D721Med (cell line): ENCODE measurements around the gene LRP3.

Source experiments
- DNase-seq: peaks from one replicate; pipeline ENCODE4 v3.0.0; 2011; ENCODE audit warnings: low spot score; ENCODE audit not compliant: insufficient read length
- FAIRE-seq: peaks from 2 replicates; lab custom pipeline; 2011; peaks lifted over from hg19 to GRCh38; lab: Jason Lieb, UNC
- CTCF ChIP-seq: IDR thresholded peaks from 2 replicates; pipeline ENCODE4 v1.5.1; 2012; ENCODE audit warnings: mild to moderate bottlenecking, control low read depth; ENCODE audit not compliant: insufficient read depth; ENCODE audit errors: missing control alignments

LRP3 gene

GRCh38 chr19:33251076-33251475 lies 56.9 kb downstream of the LRP3 start:
- DNase-seq (no peak), FAIRE-seq (no peak)
- TF ChIP-seq CTCF = no peak

- FAIRE-seq (no peak), DNase-seq (no peak)
- no peak for TF ChIP-seq CTCF
These were observed 57.5 kb downstream of the LRP3 start for GRCh38 chr19:33251526-33252090.

- no peak for FAIRE-seq
- TF ChIP-seq CTCF = no peak
- DNase-seq = no peak
These were observed 58.4 kb downstream of the LRP3 start for GRCh38 chr19:33252418-33252962.

- FAIRE-seq = no peak
- no peak for DNase-seq
- no peak for TF ChIP-seq CTCF
These were observed 58.8 kb downstream of the LRP3 start for GRCh38 chr19:33252971-33253370.

- no peak for FAIRE-seq
- no peak for DNase-seq
- no peak for TF ChIP-seq CTCF
These were observed 60.2 kb downstream of the LRP3 start for GRCh38 chr19:33254245-33254824.

- FAIRE-seq = no peak
- TF ChIP-seq CTCF = no peak
These were observed 61.7 kb downstream of the LRP3 start for GRCh38 chr19:33255781-33256180.

GRCh38 chr19:33256261-33256660 lies 62.1 kb downstream of the LRP3 start:
- FAIRE-seq (no peak), DNase-seq (no peak)
- no peak for TF ChIP-seq CTCF

More at GRCh38 chr19:33255781-33256180, 61.7 kb downstream of the LRP3 start:
- DNase-seq = no peak
